HCT116 (cell line): ENCODE results near the gene CHID1. TPM values are rescaled to one million over a fixed set of nuclear protein-coding genes. Genes with fewer than 3 reads are reported as not detected.

Source experiments
- ATAC-seq: fragments of 200-7000 bp; cut with Tn5 transposase; 2 replicates; pipeline ENCODE4 v1.9.1; 2020; ENCODE audit warnings: mild to moderate bottlenecking, moderate library complexity
- BruUV-seq: library from RNA; stranded (reverse); fragments of 400-500 nt; replicated peaks from 2 replicates; lab custom pipeline; 2021; lab: Mats Ljungman, UMichigan
- CTCF ChIA-PET: fragments of 300-600 bp; sonication (Branson Sonifier 250); formaldehyde crosslinking; loops from one replicate; lab custom pipeline; 2021; ENCODE audit warnings: antibody characterized with exemption; lab: Charles Lee
- POLR2A ChIA-PET: fragments of 300-600, 350-600 bp; sonication (Branson Sonifier 250); formaldehyde crosslinking; loops from one replicate; lab custom pipeline; 2021; ENCODE audit warnings: antibody characterized with exemption; lab: Charles Lee
- RAD21 ChIA-PET, 2 experiments: fragments of 300-600 bp; sonication (Branson Sonifier 250); formaldehyde crosslinking; loops; one replicate each; lab custom pipeline; 2023; ENCODE audit warnings: low total read pairs in 2 of 2; ENCODE audit not compliant: uncharacterized antibody in 2 of 2, unreplicated experiment in 2 of 2, low non-redundant PET in 1 of 2; lab: Charles Lee
- DNase-seq: peaks from one replicate; pipeline ENCODE4 v3.0.0-alpha.2; 2010; ENCODE audit warnings: low read depth, low spot score
- H2AFZ ChIP-seq: fragments of 200-600 bp; shearing (Covaris generic), sonication (generic); 2 replicates; pipeline ENCODE4 v1.6.1; 2017; ENCODE audit warnings: low read depth, mixed run types, mixed read lengths, antibody characterized with exemption, low read length; ENCODE audit not compliant: poor library complexity, severe bottlenecking
- H3K27ac ChIP-seq: 2 replicates; pipeline ENCODE4 v1.5.1; 2012; ENCODE audit warnings: low read depth, low read length
- H3K27me3 ChIP-seq: fragments of 200-600 bp; sonication (generic); 2 replicates; pipeline ENCODE4 v1.6.1; 2016; ENCODE audit warnings: mixed run types, low read length, mixed read lengths; ENCODE audit not compliant: insufficient read depth
- H3K36me3 ChIP-seq, 2 experiments: fragments of 200-500 bp in 1 of 2; fragments of 200-600 bp in 1 of 2; sonication (Bioruptor generic) in 1 of 2; sonication (generic) in 1 of 2; 2 replicates each; pipeline versions ENCODE4 v1.5.1 to v1.6.1; 2014 to 2016; ENCODE audit warnings: low read length in 2 of 2, inconsistent platforms in 1 of 2, mixed read lengths in 1 of 2, mixed run types in 1 of 2; ENCODE audit not compliant: insufficient read depth in 2 of 2, control insufficient read depth in 1 of 2
- H3K4me1 ChIP-seq, 2 experiments: fragments of 200-600 bp in 1 of 2; sonication (generic) in 1 of 2; 2 replicates each; pipeline versions ENCODE4 v1.5.1 to v1.6.1; 2012 to 2017; ENCODE audit warnings: low read length in 2 of 2, inconsistent platforms in 1 of 2, mild to moderate bottlenecking in 1 of 2, mixed read lengths in 1 of 2, mixed run types in 1 of 2, moderate library complexity in 1 of 2; ENCODE audit not compliant: insufficient read depth in 2 of 2, control insufficient read depth in 1 of 2
- H3K4me2 ChIP-seq: fragments of 200-600 bp; sonication (generic); 2 replicates; pipeline ENCODE4 v1.6.1; 2017; ENCODE audit warnings: mixed run types, low read length, mixed read lengths
- H3K4me3 ChIP-seq, 2 experiments: fragments of 200-600 bp in 1 of 2; sonication (generic) in 1 of 2; replicated peaks in 1 of 2; 2 replicates each; pipeline ENCODE4 v1.5.1; 2011 to 2016; ENCODE audit warnings: low read length in 2 of 2, control low read depth in 1 of 2, low read depth in 1 of 2, mild to moderate bottlenecking in 1 of 2, mixed read lengths in 1 of 2, mixed run types in 1 of 2
- H3K79me2 ChIP-seq: fragments of 200-600 bp; sonication (generic); 2 replicates; pipeline ENCODE4 v1.6.1; 2017; ENCODE audit warnings: mild to moderate bottlenecking, mixed run types, low read length, moderate library complexity, mixed read lengths; ENCODE audit not compliant: insufficient read depth
- H3K9ac ChIP-seq: fragments of 200-600 bp; sonication (generic); 2 replicates; pipeline ENCODE4 v1.6.1; 2016; ENCODE audit warnings: low read length, mixed read lengths
- H3K9me2 ChIP-seq: fragments of 200-600 bp; sonication (generic), shearing (Covaris generic); 2 replicates; pipeline ENCODE4 v1.6.1; 2017; ENCODE audit warnings: mixed run types, mild to moderate bottlenecking, moderate library complexity; ENCODE audit not compliant: insufficient read depth
- H3K9me3 ChIP-seq, 2 experiments: fragments of 200-500 bp in 1 of 2; fragments of 200-600 bp in 1 of 2; sonication (Bioruptor generic) in 1 of 2; sonication (generic) in 1 of 2; 2 replicates each; pipeline ENCODE4 v1.6.1; 2014 to 2017; ENCODE audit warnings: low read length in 2 of 2, mixed read lengths in 2 of 2, inconsistent platforms in 1 of 2, low read depth in 1 of 2, mild to moderate bottlenecking in 1 of 2, mixed run types in 1 of 2, moderate library complexity in 1 of 2; ENCODE audit not compliant: control insufficient read depth in 1 of 2, insufficient read depth in 1 of 2
- H4K20me1 ChIP-seq: fragments of 200-600 bp; sonication (generic), shearing (Covaris generic); 2 replicates; pipeline ENCODE4 v1.6.1; 2017; ENCODE audit warnings: mixed run types, mild to moderate bottlenecking, moderate library complexity; ENCODE audit not compliant: insufficient read depth
- CBX3 ChIP-seq: IDR thresholded peaks from 2 replicates; pipeline ENCODE4 v1.6.1; 2012; ENCODE audit warnings: low read depth
- CEBPB ChIP-seq: IDR thresholded peaks from 2 replicates; pipeline ENCODE4 v1.6.1; 2012; ENCODE audit warnings: low read depth
- EGR1 ChIP-seq: IDR thresholded peaks from 2 replicates; pipeline ENCODE4 v1.6.1; 2012; ENCODE audit warnings: low read depth
- ELF1 ChIP-seq: IDR thresholded peaks from 2 replicates; pipeline ENCODE4 v1.6.1; 2012; ENCODE audit warnings: low read depth, borderline replicate concordance
- EZH2 ChIP-seq: fragments of 200-600 bp; sonication (generic); IDR thresholded peaks from 2 replicates; pipeline ENCODE4 v1.6.1; 2017; ENCODE audit warnings: antibody characterized with exemption, mixed run types
- FOSL1 ChIP-seq: IDR thresholded peaks from 2 replicates; pipeline ENCODE4 v1.6.1; 2012; ENCODE audit warnings: low read depth
- JUND ChIP-seq: IDR thresholded peaks from 2 replicates; pipeline ENCODE4 v1.6.1; 2012
- POLR2A ChIP-seq: IDR thresholded peaks from 2 replicates; pipeline ENCODE4 v1.7.0; 2011; ENCODE audit warnings: borderline replicate concordance; ENCODE audit not compliant: insufficient read depth, insufficient read length; ENCODE audit errors: extremely low read depth
- POLR2AphosphoS5 ChIP-seq: IDR thresholded peaks from 2 replicates; pipeline ENCODE4 v1.6.1; 2011; ENCODE audit warnings: mild to moderate bottlenecking, low read depth, low read length, moderate library complexity
- RAD21 ChIP-seq: IDR thresholded peaks from 2 replicates; pipeline ENCODE4 v1.6.1; 2012; ENCODE audit warnings: low read depth, mild to moderate bottlenecking
- SIN3A ChIP-seq: IDR thresholded peaks from 2 replicates; pipeline ENCODE4 v1.6.1; 2012; ENCODE audit warnings: low read depth
- SP1 ChIP-seq: IDR thresholded peaks from 2 replicates; pipeline ENCODE4 v1.6.1; 2012; ENCODE audit warnings: low read depth
- SRF ChIP-seq: IDR thresholded peaks from 2 replicates; pipeline ENCODE4 v1.6.1; 2012; ENCODE audit warnings: low read depth
- TCF7L2 ChIP-seq: IDR thresholded peaks from 2 replicates; pipeline ENCODE4 v1.7.0; 2011; ENCODE audit warnings: borderline replicate concordance, inconsistent platforms; ENCODE audit not compliant: insufficient read depth, insufficient read length; ENCODE audit errors: extremely low read depth
- YY1 ChIP-seq: IDR thresholded peaks from 2 replicates; pipeline ENCODE4 v1.6.1; 2011; ENCODE audit warnings: low read length, low read depth, moderate library complexity, mild to moderate bottlenecking; ENCODE audit not compliant: insufficient replicate concordance; ENCODE audit errors: extremely low read depth
- ZFX ChIP-seq: fragments of 450-650 bp; IDR thresholded peaks from 2 replicates; pipeline ENCODE4 v1.6.1; 2017
- ZNF274 ChIP-seq: fragments of 200-500 bp; sonication (Bioruptor generic); IDR thresholded peaks from 2 replicates; pipeline ENCODE4 v1.6.1; 2014; ENCODE audit warnings: mild to moderate bottlenecking, low read depth, low read length, inconsistent platforms
- intact Hi-C: fragments of 100-400 bp; cut with micrococcal nuclease; formaldehyde crosslinking; loops from 2 replicates; pipeline ENCODE4 v1.10.0; 2022
- total RNA-seq: library from RNA; stranded (reverse); gene quantifications from one replicate; pipeline ENCODE4 v1.2.1, GENCODE V29; 2021; ENCODE audit not compliant: unreplicated experiment
- TF ChIP-seq, protein P1 (sequence below): IDR thresholded peaks from 2 replicates; pipeline ENCODE4 v1.6.1; 2012; ENCODE audit warnings: low read depth
- TF ChIP-seq, protein P2 (sequence below): IDR thresholded peaks from 2 replicates; pipeline ENCODE4 v1.6.1; 2011; ENCODE audit warnings: mild to moderate bottlenecking, low read length, moderate library complexity; ENCODE audit not compliant: insufficient replicate concordance; ENCODE audit errors: extremely low read depth
- TF ChIP-seq, protein P3 (sequence below): IDR thresholded peaks from 2 replicates; pipeline ENCODE4 v1.6.1; 2012

Gene CHID1
- total RNA-seq, 1 experiment from 2014 or later = 102 TPM

DNA sequence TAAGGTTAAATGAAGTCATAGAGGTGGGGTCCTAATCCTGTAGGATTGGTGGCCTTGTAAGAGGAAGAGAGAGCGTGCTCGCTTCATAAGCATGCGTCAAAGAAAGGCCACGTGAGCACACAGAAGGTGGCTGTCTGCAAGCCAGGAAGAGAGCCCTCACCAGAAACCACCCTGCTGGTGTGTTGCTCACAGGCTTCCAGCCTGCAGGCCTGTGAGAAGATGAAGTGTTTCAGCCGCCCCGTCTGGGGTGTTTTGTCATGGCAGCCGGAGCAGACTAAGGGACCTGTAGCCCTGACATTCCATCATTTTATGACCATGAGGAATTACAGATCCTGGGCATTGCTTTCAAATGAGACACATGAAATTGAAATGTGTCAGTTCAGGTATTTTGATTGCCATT, 47.5 kb upstream of the CHID1 start:
- intact Hi-C loops = no loop called here
- Histone ChIP-seq H3K4me3 (no peak overlapping the region), H3K9me3 (no peaks in the 10 kb centered on the region), H3K4me1 (no peaks in the 10 kb centered on the region), H3K9me2 (no peaks in the 10 kb centered on the region), H3K27ac (no peak overlapping the region), H3K36me3 (peaks cover 3 to 6% of the 10 kb centered on the region in 2 experiments; a peak in 3 of 4 replicates), H3K27me3 (no peaks in the 10 kb centered on the region), H2AFZ (no peak overlapping the region), H3K9ac (no peak overlapping the region), H4K20me1 (peaks cover 6% of the 10 kb centered on the region; the same call in 1 of the 2 replicates), H3K79me2 (peaks cover 58% of the 10 kb centered on the region), H3K4me2 (no peak overlapping the region)
- CTCF ChIA-PET = no interaction called here
- no TSS peak for BruUV-seq
- no peak for DNase-seq
- no peak for ATAC-seq
- POLR2A ChIA-PET = no interaction called here
- RAD21 ChIA-PET = no interaction called here
- TF ChIP-seq SIN3A (no peak), JUND (no peak), SRF (no peak), ZNF274 (no peak), CEBPB (no peak), POLR2AphosphoS5 (no peak), FOSL1 (no peak), CBX3 (no peak), EGR1 (no peak), POLR2A (no peak), ELF1 (no peak), YY1 (no peak), ZFX (no peak), RAD21 (no peak), TCF7L2 (no peak), EZH2 (no peak), SP1 (no peak)
- TF ChIP-seq, protein P1, sequence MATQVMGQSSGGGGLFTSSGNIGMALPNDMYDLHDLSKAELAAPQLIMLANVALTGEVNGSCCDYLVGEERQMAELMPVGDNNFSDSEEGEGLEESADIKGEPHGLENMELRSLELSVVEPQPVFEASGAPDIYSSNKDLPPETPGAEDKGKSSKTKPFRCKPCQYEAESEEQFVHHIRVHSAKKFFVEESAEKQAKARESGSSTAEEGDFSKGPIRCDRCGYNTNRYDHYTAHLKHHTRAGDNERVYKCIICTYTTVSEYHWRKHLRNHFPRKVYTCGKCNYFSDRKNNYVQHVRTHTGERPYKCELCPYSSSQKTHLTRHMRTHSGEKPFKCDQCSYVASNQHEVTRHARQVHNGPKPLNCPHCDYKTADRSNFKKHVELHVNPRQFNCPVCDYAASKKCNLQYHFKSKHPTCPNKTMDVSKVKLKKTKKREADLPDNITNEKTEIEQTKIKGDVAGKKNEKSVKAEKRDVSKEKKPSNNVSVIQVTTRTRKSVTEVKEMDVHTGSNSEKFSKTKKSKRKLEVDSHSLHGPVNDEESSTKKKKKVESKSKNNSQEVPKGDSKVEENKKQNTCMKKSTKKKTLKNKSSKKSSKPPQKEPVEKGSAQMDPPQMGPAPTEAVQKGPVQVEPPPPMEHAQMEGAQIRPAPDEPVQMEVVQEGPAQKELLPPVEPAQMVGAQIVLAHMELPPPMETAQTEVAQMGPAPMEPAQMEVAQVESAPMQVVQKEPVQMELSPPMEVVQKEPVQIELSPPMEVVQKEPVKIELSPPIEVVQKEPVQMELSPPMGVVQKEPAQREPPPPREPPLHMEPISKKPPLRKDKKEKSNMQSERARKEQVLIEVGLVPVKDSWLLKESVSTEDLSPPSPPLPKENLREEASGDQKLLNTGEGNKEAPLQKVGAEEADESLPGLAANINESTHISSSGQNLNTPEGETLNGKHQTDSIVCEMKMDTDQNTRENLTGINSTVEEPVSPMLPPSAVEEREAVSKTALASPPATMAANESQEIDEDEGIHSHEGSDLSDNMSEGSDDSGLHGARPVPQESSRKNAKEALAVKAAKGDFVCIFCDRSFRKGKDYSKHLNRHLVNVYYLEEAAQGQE = no peak
- TF ChIP-seq, protein P2, sequence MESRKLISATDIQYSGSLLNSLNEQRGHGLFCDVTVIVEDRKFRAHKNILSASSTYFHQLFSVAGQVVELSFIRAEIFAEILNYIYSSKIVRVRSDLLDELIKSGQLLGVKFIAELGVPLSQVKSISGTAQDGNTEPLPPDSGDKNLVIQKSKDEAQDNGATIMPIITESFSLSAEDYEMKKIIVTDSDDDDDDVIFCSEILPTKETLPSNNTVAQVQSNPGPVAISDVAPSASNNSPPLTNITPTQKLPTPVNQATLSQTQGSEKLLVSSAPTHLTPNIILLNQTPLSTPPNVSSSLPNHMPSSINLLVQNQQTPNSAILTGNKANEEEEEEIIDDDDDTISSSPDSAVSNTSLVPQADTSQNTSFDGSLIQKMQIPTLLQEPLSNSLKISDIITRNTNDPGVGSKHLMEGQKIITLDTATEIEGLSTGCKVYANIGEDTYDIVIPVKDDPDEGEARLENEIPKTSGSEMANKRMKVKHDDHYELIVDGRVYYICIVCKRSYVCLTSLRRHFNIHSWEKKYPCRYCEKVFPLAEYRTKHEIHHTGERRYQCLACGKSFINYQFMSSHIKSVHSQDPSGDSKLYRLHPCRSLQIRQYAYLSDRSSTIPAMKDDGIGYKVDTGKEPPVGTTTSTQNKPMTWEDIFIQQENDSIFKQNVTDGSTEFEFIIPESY = no peak
- TF ChIP-seq, protein P3, sequence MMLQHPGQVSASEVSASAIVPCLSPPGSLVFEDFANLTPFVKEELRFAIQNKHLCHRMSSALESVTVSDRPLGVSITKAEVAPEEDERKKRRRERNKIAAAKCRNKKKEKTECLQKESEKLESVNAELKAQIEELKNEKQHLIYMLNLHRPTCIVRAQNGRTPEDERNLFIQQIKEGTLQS = no peak
